Cardiac fibroblast (primary cell): Measurements from ENCODE around the gene SPACDR.

Experiments used
- DNase-seq, 2 donors: peaks; one replicate each; pipeline versions ENCODE4 v3.0.0 to v3.0.0-alpha.2; 2010; ENCODE audit warnings: low read depth in 2 of 2
- H3K4me3 ChIP-seq, 2 donors: replicated peaks in 1 of 2; 1 replicate in 1 of 2; 2 replicates in 1 of 2; pipeline ENCODE4 v1.5.1; 2011; ENCODE audit warnings: low read depth in 2 of 2, low read length in 2 of 2, mild to moderate bottlenecking in 2 of 2, moderate library complexity in 1 of 2
- CTCF ChIP-seq: IDR thresholded peaks from one replicate; pipeline ENCODE4 v1.5.1; 2011; ENCODE audit warnings: low read depth, mild to moderate bottlenecking, low read length, inconsistent platforms

SPACDR gene

DNA sequence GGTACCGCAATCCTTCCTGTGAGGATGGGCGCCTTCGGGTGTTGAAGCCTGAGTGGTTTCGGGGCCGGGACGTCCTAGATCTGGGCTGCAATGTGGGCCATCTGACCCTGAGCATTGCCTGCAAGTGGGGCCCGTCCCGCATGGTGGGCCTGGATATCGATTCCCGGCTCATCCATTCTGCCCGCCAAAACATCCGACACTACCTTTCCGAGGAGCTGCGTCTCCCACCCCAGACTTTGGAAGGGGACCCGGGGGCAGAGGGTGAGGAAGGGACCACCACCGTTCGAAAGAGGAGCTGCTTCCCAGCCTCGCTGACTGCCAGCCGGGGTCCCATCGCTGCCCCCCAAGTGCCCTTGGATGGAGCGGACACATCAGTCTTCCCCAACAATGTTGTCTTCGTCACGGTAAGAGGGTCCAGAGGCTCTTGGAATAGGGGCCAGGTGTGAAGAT is 32.7 kb downstream of the SPACDR start:
- no peak for TF ChIP-seq CTCF
- DNase-seq = no peak
- peak overlapping the region; percentile 84 to 87 for H3K4me3 ChIP-seq

DNA sequence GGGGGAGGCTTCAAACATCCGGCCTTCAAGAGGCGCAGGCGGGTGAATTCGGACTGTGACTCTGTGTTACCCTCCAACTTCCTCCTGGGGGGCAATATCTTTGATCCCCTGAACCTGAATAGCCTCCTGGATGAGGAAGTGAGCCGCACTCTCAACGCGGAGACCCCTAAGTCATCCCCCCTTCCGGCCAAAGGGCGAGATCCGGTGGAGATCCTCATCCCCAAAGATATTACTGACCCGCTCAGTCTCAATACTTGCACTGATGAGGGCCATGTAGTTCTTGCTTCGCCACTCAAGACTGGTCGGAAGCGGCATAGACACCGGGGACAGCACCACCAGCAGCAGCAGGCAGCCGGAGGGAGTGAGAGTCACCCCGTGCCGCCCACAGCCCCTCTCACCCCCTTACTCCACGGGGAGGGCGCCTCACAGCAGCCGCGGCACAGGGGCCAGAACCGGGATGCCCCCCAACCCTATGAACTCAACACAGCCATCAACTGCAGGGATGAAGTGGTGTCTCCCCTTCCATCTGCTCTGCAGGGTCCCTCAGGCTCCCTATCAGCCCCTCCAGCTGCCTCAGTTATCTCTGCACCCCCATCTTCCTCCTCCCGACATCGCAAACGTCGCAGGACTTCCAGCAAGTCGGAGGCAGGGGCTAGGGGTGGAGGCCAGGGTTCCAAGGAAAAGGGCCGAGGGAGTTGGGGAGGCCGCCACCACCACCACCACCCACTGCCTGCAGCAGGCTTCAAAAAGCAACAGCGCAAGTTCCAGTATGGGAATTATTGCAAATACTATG is 33.4 kb downstream of the SPACDR start:
- no peak for TF ChIP-seq CTCF
- H3K4me3 ChIP-seq = peak overlapping the region; percentile 84 to 87
- peak in 1 of 2 donors; percentile 28 for DNase-seq

GRCh38 chr7:100429637-100430492 is 34.2 kb downstream of the SPACDR start, which contains the start of gene MEPCE:
MEPCE (plus strand) TSS chr7:100429831; CDS start chr7:100430019, 188 bp downstream.
- H3K4me3 ChIP-seq = peak within 1 kb of the TSS; percentile 84 to 87
- no peak for TF ChIP-seq CTCF
- DNase-seq = peak; percentile 97 to 98

DNA sequence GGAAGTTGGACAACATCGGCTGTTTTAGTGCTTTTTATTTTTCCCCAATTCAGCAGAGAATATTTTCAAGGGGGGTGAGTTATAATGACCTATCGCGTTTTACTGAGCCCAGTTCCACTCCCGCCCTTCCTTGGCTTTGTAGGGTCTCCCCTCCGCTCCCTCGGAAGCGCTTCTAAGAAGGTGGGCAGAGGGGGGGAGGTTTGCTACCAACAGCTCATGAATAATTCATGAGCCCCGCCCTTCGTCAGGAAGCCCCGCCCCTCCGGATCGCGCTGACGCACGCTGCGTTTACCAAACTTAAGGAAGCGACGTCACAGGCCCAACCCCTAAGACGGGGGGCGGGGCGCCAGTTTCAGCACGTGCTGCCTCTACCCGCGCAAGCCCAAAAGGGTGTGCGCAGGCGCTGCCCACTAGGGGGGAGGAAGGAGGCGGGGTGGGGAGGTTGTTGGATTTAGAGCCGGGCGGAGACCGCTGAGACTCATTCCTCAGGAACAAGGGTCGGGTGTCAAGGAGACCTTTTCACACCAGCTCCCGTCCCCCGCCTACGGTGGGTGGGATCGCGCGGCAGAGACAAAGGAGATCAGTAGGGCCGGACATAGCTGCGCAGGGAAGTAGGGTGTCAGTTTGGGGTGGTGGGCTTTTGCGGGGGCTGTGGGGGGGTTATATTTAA is 35.0 kb downstream of the SPACDR start:
- peak overlapping the region; percentile 84 to 87 for H3K4me3 ChIP-seq
- DNase-seq = peak; percentile 100
- peak; percentile 5 for TF ChIP-seq CTCF

DNA sequence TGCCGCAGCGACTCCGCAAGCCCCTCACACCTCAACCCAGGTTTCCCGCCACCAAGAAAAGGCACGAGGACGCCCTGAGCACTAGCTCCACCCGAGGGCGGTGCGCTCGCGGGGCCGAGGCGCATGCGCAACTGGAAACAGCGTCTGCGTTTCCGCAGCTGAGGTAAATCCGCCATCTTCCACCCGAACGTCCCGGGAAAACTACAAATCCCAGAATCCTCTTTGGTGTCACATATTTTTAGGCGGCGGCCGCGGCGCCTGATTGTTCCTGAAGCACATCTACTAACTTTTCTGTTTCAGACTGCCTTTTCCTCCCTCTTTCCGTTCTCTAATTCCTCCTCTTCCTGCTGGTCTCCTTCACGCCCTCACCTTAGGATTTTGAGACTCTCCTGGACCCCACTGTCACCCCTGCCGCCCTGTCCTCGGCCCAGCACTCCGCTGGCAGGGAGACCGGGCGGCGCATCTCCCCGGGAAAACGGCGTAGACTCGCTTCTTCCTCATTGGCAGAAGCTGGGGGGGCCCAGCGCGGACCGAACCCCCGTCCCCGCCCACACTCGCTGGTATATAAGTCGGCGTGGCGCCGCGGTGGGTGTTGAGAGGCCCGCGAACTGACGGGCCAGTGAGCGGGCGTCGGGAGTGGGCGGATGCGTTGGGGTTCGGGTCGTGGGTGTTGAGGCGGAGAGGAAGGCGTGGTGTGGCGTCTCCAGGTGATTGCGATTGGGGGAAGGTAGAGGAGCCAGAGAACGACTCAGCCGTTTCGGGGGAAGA is 35.7 kb downstream of the SPACDR start, which contains the start of gene ZCWPW1:
TSS of gene ZCWPW1 (minus strand) at position 505 of the 768 bp plus-strand sequence. CDS start 8,054 bp downstream, outside the sequence.
- peak; percentile 98 to 99 for DNase-seq
- no peak for TF ChIP-seq CTCF

More for the DNA sequence above, 35.7 kb downstream of the SPACDR start, which contains the start of gene ZCWPW1:
- H3K4me3 ChIP-seq = peak within 1 kb of the TSS; percentile 84 to 87
